Measurements from ENCODE around the gene ZNF488.

ZNF488 gene

GRCh38 chr10:47332371-47332770 lies 51.7 kb downstream of the ZNF488 start:
- H3K4me3 ChIP-seq (ENCODE audit: low read length), result no peak overlapping the region
- no peaks in the 10 kb centered on the region for H3K36me3 ChIP-seq (ENCODE audit: control insufficient read depth, insufficient read depth, low read length, severe bottlenecking)
- DNase-seq (ENCODE audit: low read depth), result no peak
- H3K27me3 ChIP-seq (replicated peaks; ENCODE audit: control insufficient read depth, insufficient read depth, low read length), result peaks cover 35% of the 10 kb centered on the region
- no peak overlapping the region for H3K9ac ChIP-seq (ENCODE audit: low read length)
- H3K9me3 ChIP-seq (ENCODE audit: control insufficient read depth, low read length), result no peaks in the 10 kb centered on the region
- no peaks in the 10 kb centered on the region for H3K4me1 ChIP-seq (ENCODE audit: control insufficient read depth, insufficient read depth, low read length)

- peaks cover 35% of the 10 kb centered on the region for H3K27me3 ChIP-seq (replicated peaks; ENCODE audit: control insufficient read depth, insufficient read depth, low read length)
- no peaks in the 10 kb centered on the region for H3K9me3 ChIP-seq (ENCODE audit: control insufficient read depth, low read length)
- no peak for DNase-seq (ENCODE audit: low read depth)
- no peak overlapping the region for H3K4me3 ChIP-seq (ENCODE audit: low read length)
- H3K9ac ChIP-seq (ENCODE audit: low read length), result no peak overlapping the region
- no peaks in the 10 kb centered on the region for H3K4me1 ChIP-seq (ENCODE audit: control insufficient read depth, insufficient read depth, low read length)
- no peaks in the 10 kb centered on the region for H3K36me3 ChIP-seq (ENCODE audit: control insufficient read depth, insufficient read depth, low read length, severe bottlenecking)
Measured at GRCh38 chr10:47331954-47332353, 52.1 kb downstream of the ZNF488 start.

- Histone ChIP-seq H3K27me3 (replicated peaks; ENCODE audit: control insufficient read depth, insufficient read depth, low read length) (peaks cover 35% of the 10 kb centered on the region), H3K9ac (ENCODE audit: low read length) (no peak overlapping the region), H3K9me3 (ENCODE audit: control insufficient read depth, low read length) (no peaks in the 10 kb centered on the region), H3K4me1 (ENCODE audit: control insufficient read depth, insufficient read depth, low read length) (no peaks in the 10 kb centered on the region), H3K36me3 (ENCODE audit: control insufficient read depth, insufficient read depth, low read length, severe bottlenecking) (no peaks in the 10 kb centered on the region), H3K4me3 (ENCODE audit: low read length) (no peak overlapping the region)
- no peak for DNase-seq (ENCODE audit: low read depth)
Measured at GRCh38 chr10:47331491-47331890, 52.6 kb downstream of the ZNF488 start.

GRCh38 chr10:47330804-47331203 lies 53.3 kb downstream of the ZNF488 start:
- Histone ChIP-seq H3K9ac (ENCODE audit: low read length) (no peak overlapping the region), H3K4me3 (ENCODE audit: low read length) (no peak overlapping the region), H3K27me3 (replicated peaks; ENCODE audit: control insufficient read depth, insufficient read depth, low read length) (peaks cover 30% of the 10 kb centered on the region), H3K4me1 (ENCODE audit: control insufficient read depth, insufficient read depth, low read length) (no peaks in the 10 kb centered on the region), H3K36me3 (ENCODE audit: control insufficient read depth, insufficient read depth, low read length, severe bottlenecking) (no peaks in the 10 kb centered on the region), H3K9me3 (ENCODE audit: control insufficient read depth, low read length) (no peaks in the 10 kb centered on the region)
- no peak for DNase-seq (ENCODE audit: low read depth)

GRCh38 chr10:47330366-47330765 lies 53.7 kb downstream of the ZNF488 start:
- no peaks in the 10 kb centered on the region for H3K9me3 ChIP-seq (ENCODE audit: control insufficient read depth, low read length)
- H3K4me1 ChIP-seq (ENCODE audit: control insufficient read depth, insufficient read depth, low read length), result no peaks in the 10 kb centered on the region
- H3K36me3 ChIP-seq (ENCODE audit: control insufficient read depth, insufficient read depth, low read length, severe bottlenecking), result no peaks in the 10 kb centered on the region
- no peak overlapping the region for H3K4me3 ChIP-seq (ENCODE audit: low read length)
- DNase-seq (ENCODE audit: low read depth), result no peak
- H3K27me3 ChIP-seq (replicated peaks; ENCODE audit: control insufficient read depth, insufficient read depth, low read length), result peaks cover 31% of the 10 kb centered on the region
- no peak overlapping the region for H3K9ac ChIP-seq (ENCODE audit: low read length)

- DNase-seq (ENCODE audit: low read depth), result no peak
- no peaks in the 10 kb centered on the region for H3K4me1 ChIP-seq (ENCODE audit: control insufficient read depth, insufficient read depth, low read length)
- H3K9ac ChIP-seq (ENCODE audit: low read length), result no peak overlapping the region
- H3K36me3 ChIP-seq (ENCODE audit: control insufficient read depth, insufficient read depth, low read length, severe bottlenecking), result no peaks in the 10 kb centered on the region
- peaks cover 32% of the 10 kb centered on the region for H3K27me3 ChIP-seq (replicated peaks; ENCODE audit: control insufficient read depth, insufficient read depth, low read length)
- H3K9me3 ChIP-seq (ENCODE audit: control insufficient read depth, low read length), result no peaks in the 10 kb centered on the region
- H3K4me3 ChIP-seq (ENCODE audit: low read length), result no peak overlapping the region
Measured at GRCh38 chr10:47329855-47330254, 54.2 kb downstream of the ZNF488 start.

GRCh38 chr10:47326927-47327330 lies 57.2 kb downstream of the ZNF488 start:
- no peaks in the 10 kb centered on the region for H3K9me3 ChIP-seq (ENCODE audit: control insufficient read depth, low read length)
- no peak overlapping the region for H3K9ac ChIP-seq (ENCODE audit: low read length)
- H3K27me3 ChIP-seq (replicated peaks; ENCODE audit: control insufficient read depth, insufficient read depth, low read length), result peaks cover 45% of the 10 kb centered on the region
- H3K4me1 ChIP-seq (ENCODE audit: control insufficient read depth, insufficient read depth, low read length), result no peaks in the 10 kb centered on the region
- H3K36me3 ChIP-seq (ENCODE audit: control insufficient read depth, insufficient read depth, low read length, severe bottlenecking), result no peaks in the 10 kb centered on the region
- no peak overlapping the region for H3K4me3 ChIP-seq (ENCODE audit: low read length)
- DNase-seq (ENCODE audit: low read depth), result no peak

GRCh38 chr10:47326306-47326926 lies 57.7 kb downstream of the ZNF488 start:
- Histone ChIP-seq H3K4me1 (ENCODE audit: control insufficient read depth, insufficient read depth, low read length) (no peaks in the 10 kb centered on the region), H3K4me3 (ENCODE audit: low read length) (no peak overlapping the region), H3K9me3 (ENCODE audit: control insufficient read depth, low read length) (no peaks in the 10 kb centered on the region), H3K9ac (ENCODE audit: low read length) (no peak overlapping the region), H3K36me3 (ENCODE audit: control insufficient read depth, insufficient read depth, low read length, severe bottlenecking) (no peaks in the 10 kb centered on the region), H3K27me3 (replicated peaks; ENCODE audit: control insufficient read depth, insufficient read depth, low read length) (peaks cover 48% of the 10 kb centered on the region)
- no peak for DNase-seq (ENCODE audit: low read depth)

- peaks cover 48% of the 10 kb centered on the region for H3K27me3 ChIP-seq (replicated peaks; ENCODE audit: control insufficient read depth, insufficient read depth, low read length)
- H3K36me3 ChIP-seq (ENCODE audit: control insufficient read depth, insufficient read depth, low read length, severe bottlenecking), result no peaks in the 10 kb centered on the region
- H3K9me3 ChIP-seq (ENCODE audit: control insufficient read depth, low read length), result no peaks in the 10 kb centered on the region
- H3K9ac ChIP-seq (ENCODE audit: low read length), result no peak overlapping the region
- no peaks in the 10 kb centered on the region for H3K4me1 ChIP-seq (ENCODE audit: control insufficient read depth, insufficient read depth, low read length)
- DNase-seq (ENCODE audit: low read depth), result no peak
- no peak overlapping the region for H3K4me3 ChIP-seq (ENCODE audit: low read length)
Measured at GRCh38 chr10:47325303-47326291, 58.5 kb downstream of the ZNF488 start.

GRCh38 chr10:47323636-47324296 lies 60.3 kb downstream of the ZNF488 start:
- Histone ChIP-seq H3K36me3 (ENCODE audit: control insufficient read depth, insufficient read depth, low read length, severe bottlenecking) (no peaks in the 10 kb centered on the region), H3K4me3 (ENCODE audit: low read length) (no peak overlapping the region), H3K27me3 (replicated peaks; ENCODE audit: control insufficient read depth, insufficient read depth, low read length) (peaks cover 58% of the 10 kb centered on the region)

GRCh38 chr10:47323087-47323486 lies 61.0 kb downstream of the ZNF488 start:
- no peak overlapping the region for H3K9ac ChIP-seq (ENCODE audit: low read length)
- no peak for DNase-seq (ENCODE audit: low read depth)
- no peaks in the 10 kb centered on the region for H3K9me3 ChIP-seq (ENCODE audit: control insufficient read depth, low read length)
- no peak overlapping the region for H3K4me3 ChIP-seq (ENCODE audit: low read length)
- no peaks in the 10 kb centered on the region for H3K36me3 ChIP-seq (ENCODE audit: control insufficient read depth, insufficient read depth, low read length, severe bottlenecking)
- no peaks in the 10 kb centered on the region for H3K4me1 ChIP-seq (ENCODE audit: control insufficient read depth, insufficient read depth, low read length)
- peaks cover 58% of the 10 kb centered on the region for H3K27me3 ChIP-seq (replicated peaks; ENCODE audit: control insufficient read depth, insufficient read depth, low read length)

More at GRCh38 chr10:47323636-47324296, 60.3 kb downstream of the ZNF488 start:
- Histone ChIP-seq H3K9ac (ENCODE audit: low read length) (no peak overlapping the region), H3K4me1 (ENCODE audit: control insufficient read depth, insufficient read depth, low read length) (no peaks in the 10 kb centered on the region), H3K9me3 (ENCODE audit: control insufficient read depth, low read length) (no peaks in the 10 kb centered on the region)
- no peak for DNase-seq (ENCODE audit: low read depth)
